Activated naive CD4-positive, alpha-beta T cell treated with anti-CD3 and anti-CD28 coated beads, Interleukin-2, amount 50 U/mL, for 24 hours (primary cell): ENCODE data around the gene PTN.
"Not testable (repeated sequence)": the region's sequence is repeated elsewhere in the genome, so short reads cannot be mapped to it uniquely, and the experiment has no call there.

Experiments used
- H3K27ac Mint-ChIP-seq: one replicate; pipeline ENCODE4 v1.8.0; 2021; ENCODE audit warnings: mild to moderate bottlenecking, mixed read lengths
- H3K27me3 Mint-ChIP-seq: one replicate; pipeline ENCODE4 v1.8.0; 2021; ENCODE audit warnings: mixed read lengths
- H3K36me3 Mint-ChIP-seq: one replicate; pipeline ENCODE4 v1.8.0; 2021; ENCODE audit warnings: mixed read lengths
- H3K4me1 Mint-ChIP-seq: one replicate; pipeline ENCODE4 v1.8.0; 2021; ENCODE audit warnings: mixed read lengths
- H3K4me3 Mint-ChIP-seq: one replicate; pipeline ENCODE4 v1.8.0; 2021; ENCODE audit warnings: mild to moderate bottlenecking, mixed read lengths
- H3K9me3 Mint-ChIP-seq: one replicate; pipeline ENCODE4 v1.8.0; 2021; ENCODE audit warnings: mixed read lengths

Gene PTN

GRCh38 chr7:137181619-137182018 is 161.9 kb downstream of the PTN start:
- H3K4me1 Mint-ChIP-seq, H3K9me3 Mint-ChIP-seq, H3K36me3 Mint-ChIP-seq, H3K4me3 Mint-ChIP-seq, H3K27me3 Mint-ChIP-seq, H3K27ac Mint-ChIP-seq: not testable (repeated sequence)
